ENCODE data around the gene FOXC2.

DNA sequence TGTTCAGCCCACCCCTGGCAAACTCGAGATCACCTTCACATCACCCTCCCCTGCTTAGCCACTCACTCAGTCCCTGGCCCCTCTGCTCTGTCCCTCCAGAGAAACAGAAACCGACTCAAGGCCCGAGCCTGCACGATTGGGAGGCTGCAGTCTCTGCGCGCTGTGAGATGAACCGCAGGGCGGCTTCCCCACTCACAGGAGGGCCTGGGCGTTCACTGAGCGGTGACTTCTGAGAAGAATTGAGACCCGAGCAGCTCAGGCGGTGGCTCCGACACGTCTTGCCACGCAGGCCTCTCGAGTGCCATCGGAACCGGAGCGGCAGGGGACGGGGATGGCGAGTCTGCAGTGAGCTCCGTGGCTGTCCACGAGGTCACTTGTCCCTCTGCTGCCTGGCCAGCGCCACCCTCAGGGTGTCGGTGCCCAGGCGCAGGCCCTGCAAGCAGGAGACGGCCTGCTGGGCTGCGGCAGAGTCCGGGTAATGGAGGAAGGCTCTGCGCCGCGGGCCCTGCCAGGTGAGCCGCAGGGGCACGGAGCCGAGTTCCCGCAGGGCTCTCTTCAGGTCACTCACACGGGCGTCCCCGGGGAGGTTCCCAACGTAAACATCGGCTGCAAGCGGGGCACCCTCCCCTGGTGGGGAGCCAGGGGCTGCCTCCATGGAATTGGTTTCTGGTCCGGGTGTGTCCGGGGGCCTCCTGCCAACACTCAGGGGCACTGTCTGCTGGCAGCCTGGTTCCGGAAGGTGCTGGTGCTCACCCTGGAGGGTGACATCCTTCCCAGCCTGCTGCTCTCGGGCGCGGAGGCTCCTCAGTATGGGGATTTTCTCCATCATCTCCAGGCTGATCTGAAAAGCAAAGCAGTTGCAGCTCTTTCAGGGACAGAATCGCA is 34.7 kb upstream of the FOXC2 start:
- TF ChIP-seq ARNTL (CRISPR knock-in tag; IDR thresholded peaks at IDR 0.05; ENCODE audit: borderline replicate concordance, low read depth) (no peak), RARB (CRISPR knock-in tag; IDR thresholded peaks at IDR 0.05) (no peak), ESRRG (CRISPR knock-in tag; IDR thresholded peaks at IDR 0.05) (no peak), SNAI2 (CRISPR knock-in tag; IDR thresholded peaks at IDR 0.05) (no peak), ZFP30 (CRISPR knock-in tag; IDR thresholded peaks at IDR 0.05) (no peak), ZC3H10 (CRISPR knock-in tag; IDR thresholded peaks at IDR 0.05) (no peak), ZFP3 (CRISPR knock-in tag; IDR thresholded peaks at IDR 0.05) (no peak), TOX (CRISPR knock-in tag; IDR thresholded peaks at IDR 0.05; ENCODE audit: borderline replicate concordance) (no peak)
- TF ChIP-seq, protein P1, sequence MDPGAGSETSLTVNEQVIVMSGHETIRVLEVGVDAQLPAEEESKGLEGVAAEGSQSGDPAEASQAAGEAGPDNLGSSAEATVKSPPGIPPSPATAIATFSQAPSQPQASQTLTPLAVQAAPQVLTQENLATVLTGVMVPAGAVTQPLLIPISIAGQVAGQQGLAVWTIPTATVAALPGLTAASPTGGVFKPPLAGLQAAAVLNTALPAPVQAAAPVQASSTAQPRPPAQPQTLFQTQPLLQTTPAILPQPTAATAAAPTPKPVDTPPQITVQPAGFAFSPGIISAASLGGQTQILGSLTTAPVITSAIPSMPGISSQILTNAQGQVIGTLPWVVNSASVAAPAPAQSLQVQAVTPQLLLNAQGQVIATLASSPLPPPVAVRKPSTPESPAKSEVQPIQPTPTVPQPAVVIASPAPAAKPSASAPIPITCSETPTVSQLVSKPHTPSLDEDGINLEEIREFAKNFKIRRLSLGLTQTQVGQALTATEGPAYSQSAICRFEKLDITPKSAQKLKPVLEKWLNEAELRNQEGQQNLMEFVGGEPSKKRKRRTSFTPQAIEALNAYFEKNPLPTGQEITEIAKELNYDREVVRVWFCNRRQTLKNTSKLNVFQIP (CRISPR knock-in tag; IDR thresholded peaks at IDR 0.05; ENCODE audit: borderline replicate concordance, low read depth), result no peak
- TF ChIP-seq, protein P2, sequence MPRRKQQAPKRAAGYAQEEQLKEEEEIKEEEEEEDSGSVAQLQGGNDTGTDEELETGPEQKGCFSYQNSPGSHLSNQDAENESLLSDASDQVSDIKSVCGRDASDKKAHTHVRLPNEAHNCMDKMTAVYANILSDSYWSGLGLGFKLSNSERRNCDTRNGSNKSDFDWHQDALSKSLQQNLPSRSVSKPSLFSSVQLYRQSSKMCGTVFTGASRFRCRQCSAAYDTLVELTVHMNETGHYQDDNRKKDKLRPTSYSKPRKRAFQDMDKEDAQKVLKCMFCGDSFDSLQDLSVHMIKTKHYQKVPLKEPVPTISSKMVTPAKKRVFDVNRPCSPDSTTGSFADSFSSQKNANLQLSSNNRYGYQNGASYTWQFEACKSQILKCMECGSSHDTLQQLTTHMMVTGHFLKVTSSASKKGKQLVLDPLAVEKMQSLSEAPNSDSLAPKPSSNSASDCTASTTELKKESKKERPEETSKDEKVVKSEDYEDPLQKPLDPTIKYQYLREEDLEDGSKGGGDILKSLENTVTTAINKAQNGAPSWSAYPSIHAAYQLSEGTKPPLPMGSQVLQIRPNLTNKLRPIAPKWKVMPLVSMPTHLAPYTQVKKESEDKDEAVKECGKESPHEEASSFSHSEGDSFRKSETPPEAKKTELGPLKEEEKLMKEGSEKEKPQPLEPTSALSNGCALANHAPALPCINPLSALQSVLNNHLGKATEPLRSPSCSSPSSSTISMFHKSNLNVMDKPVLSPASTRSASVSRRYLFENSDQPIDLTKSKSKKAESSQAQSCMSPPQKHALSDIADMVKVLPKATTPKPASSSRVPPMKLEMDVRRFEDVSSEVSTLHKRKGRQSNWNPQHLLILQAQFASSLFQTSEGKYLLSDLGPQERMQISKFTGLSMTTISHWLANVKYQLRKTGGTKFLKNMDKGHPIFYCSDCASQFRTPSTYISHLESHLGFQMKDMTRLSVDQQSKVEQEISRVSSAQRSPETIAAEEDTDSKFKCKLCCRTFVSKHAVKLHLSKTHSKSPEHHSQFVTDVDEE (CRISPR knock-in tag; IDR thresholded peaks at IDR 0.05), result no peak
